Astrocyte (in vitro differentiated cells and primary cell): ENCODE results near the gene TMEM45B.

Experiments used
- CTCF ChIP-seq: IDR thresholded peaks from 2 replicates; pipeline ENCODE4 v1.5.1; 2011; ENCODE audit warnings: low read depth, mild to moderate bottlenecking, inconsistent platforms, low read length, moderate library complexity; ENCODE audit not compliant: insufficient read depth
- EZH2 ChIP-seq: IDR thresholded peaks from 2 replicates; pipeline ENCODE4 v1.6.1; 2012; ENCODE audit warnings: mild to moderate bottlenecking, low read length, inconsistent platforms; ENCODE audit not compliant: insufficient read depth

GRCh38 chr11:129846508-129847335, 31.1 kb downstream of the TMEM45B start:
- TF ChIP-seq CTCF, result no peak
- TF ChIP-seq EZH2, result no peak
